ENCODE measurements around the gene HAP1. TPM values are rescaled to one million over a fixed set of nuclear protein-coding genes. Genes with fewer than 3 reads are reported as not detected.
A peak's percentile ranks its signal among the peaks of the same experiment; 100 is the strongest.

HAP1 gene
- total RNA-seq, 1 donor from 2014 or later, result 0.58 TPM

- no peak overlapping the region for H3K4me3 ChIP-seq
- no peaks in the 10 kb centered on the region for H3K27me3 ChIP-seq
- DNase-seq (no peak), ATAC-seq (peak; percentile 78)
- H3K9me3 ChIP-seq, result no peaks in the 10 kb centered on the region
- H3K27ac ChIP-seq, result no peak overlapping the region
- peaks cover 43% of the 10 kb centered on the region for H3K36me3 ChIP-seq
- intact Hi-C loops (cut with DNase I), result no loop called here
- TF ChIP-seq, protein P1, sequence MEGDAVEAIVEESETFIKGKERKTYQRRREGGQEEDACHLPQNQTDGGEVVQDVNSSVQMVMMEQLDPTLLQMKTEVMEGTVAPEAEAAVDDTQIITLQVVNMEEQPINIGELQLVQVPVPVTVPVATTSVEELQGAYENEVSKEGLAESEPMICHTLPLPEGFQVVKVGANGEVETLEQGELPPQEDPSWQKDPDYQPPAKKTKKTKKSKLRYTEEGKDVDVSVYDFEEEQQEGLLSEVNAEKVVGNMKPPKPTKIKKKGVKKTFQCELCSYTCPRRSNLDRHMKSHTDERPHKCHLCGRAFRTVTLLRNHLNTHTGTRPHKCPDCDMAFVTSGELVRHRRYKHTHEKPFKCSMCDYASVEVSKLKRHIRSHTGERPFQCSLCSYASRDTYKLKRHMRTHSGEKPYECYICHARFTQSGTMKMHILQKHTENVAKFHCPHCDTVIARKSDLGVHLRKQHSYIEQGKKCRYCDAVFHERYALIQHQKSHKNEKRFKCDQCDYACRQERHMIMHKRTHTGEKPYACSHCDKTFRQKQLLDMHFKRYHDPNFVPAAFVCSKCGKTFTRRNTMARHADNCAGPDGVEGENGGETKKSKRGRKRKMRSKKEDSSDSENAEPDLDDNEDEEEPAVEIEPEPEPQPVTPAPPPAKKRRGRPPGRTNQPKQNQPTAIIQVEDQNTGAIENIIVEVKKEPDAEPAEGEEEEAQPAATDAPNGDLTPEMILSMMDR (IDR thresholded peaks at IDR 0.05), result peak; percentile 87
- H3K4me1 ChIP-seq, result peaks cover 20% of the 10 kb centered on the region
These were observed 38.3 kb downstream of the HAP1 start for GRCh38 chr17:41695954-41696757.

DNA sequence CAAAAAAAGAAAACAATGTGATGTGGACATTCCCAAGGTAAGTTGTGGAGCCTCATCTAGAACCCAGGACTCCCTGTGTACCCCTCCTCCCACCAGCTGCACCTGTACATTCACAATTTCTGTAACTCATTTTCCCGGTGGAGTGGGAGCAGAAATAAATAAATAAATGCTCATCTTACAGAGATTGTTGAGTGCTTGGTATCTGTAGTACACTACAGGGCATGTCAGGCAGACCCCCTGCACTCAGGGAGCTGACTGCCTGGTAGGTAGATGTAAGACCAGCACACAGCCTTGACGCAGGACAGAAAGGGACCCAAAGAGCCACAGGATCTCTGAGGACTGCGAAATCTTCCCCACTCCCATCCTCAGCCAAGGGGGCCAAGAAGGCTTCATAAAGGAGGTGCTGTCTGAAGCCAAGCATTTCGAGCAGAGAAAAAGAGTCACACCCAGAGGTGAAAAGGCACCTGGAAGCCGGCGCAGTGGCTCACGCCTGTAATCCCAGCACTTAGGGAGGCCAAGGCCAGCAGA lies 39.2 kb downstream of the HAP1 start:
- intact Hi-C loops (cut with DNase I), result no loop called here

DNA sequence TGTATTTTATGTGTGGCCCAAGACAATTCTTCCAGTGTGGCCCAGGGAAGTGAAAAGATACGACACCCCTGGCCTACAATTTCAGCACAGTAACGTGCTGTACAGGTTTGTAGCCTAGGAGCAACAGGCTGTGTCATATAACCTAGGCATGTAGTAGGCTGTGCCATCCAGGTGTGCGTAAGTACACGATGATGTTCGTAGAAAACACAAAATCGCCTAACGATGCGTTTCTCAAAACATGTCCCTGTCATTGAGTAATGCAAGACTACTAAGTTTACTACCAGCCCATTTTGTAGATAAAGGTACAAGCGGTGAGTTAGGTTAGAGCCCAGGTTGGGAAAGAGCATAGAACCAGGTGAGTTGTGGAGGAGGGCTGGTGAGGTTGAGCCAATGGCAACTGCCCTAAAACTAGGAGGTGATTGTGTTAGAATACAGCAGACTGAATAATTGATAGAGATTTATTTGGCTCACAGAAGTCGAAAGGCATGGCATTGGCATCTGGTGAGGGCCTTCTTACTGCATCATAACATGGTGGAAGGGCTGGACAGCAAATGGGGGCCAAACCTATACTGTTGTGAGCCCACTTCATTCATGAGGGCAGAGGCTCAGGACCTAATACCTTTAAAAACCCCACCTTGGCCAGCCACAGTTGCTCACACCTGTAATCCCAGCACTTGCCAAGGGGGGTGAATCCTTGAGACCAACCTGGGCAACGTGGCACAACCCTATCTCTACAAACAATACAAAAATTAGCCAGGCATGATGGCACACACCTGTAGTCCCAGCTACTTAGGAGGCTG lies 41.5 kb downstream of the HAP1 start:
- Histone ChIP-seq H3K9me3 (no peaks in the 10 kb centered on the region), H3K27me3 (no peaks in the 10 kb centered on the region), H3K36me3 (peaks cover 61% of the 10 kb centered on the region), H3K4me1 (peaks cover 32% of the 10 kb centered on the region), H3K27ac (no peak overlapping the region), H3K4me3 (no peak overlapping the region)
- TF ChIP-seq, protein P1 (IDR thresholded peaks at IDR 0.05), result no peak
- ATAC-seq (no peak), DNase-seq (no peak)
- intact Hi-C loops (cut with DNase I), result no loop called here

More for the DNA sequence above, 39.2 kb downstream of the HAP1 start:
- no peaks in the 10 kb centered on the region for H3K9me3 ChIP-seq
- no peak for DNase-seq
- peaks cover 30% of the 10 kb centered on the region for H3K4me1 ChIP-seq
- H3K27ac ChIP-seq, result no peak overlapping the region
- no peak overlapping the region for H3K4me3 ChIP-seq
- TF ChIP-seq, protein P1 (IDR thresholded peaks at IDR 0.05), result no peak
- ATAC-seq, result no peak
- H3K27me3 ChIP-seq, result no peaks in the 10 kb centered on the region
- peaks cover 53% of the 10 kb centered on the region for H3K36me3 ChIP-seq

DNA sequence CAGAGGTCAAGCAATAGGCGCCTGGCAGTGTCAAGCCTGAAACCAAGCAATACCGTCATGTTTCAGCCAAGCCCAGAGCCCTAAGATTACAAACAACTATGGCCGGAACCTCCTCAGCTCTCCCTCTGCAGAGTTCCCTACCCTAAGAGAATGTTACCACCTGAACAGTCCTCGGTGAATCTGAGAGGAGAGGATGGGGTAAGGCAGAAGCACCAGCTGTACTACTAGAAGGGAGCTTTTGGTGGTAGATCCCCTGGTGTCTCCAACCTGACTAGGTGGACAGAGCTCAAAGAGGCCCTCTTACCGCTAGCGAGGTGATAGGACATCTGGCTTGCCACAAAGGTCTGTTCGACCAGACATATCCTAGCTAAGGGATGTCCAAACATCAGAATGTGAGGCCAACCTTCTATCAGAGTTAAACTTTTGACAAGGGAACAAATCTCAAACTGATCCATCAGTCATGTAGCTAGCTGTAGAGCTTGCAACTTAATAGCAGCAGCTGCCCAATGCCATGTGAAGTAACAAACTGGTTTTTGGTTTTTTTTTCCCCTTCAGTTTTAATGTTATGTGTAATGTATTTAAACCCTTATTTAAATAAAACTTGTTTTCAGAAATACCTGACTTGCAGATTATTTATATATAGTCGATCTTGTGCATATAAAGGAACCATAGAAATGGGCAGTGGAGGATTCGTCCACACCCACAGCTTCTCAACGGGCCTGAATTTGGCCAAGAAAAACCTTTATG lies 43.2 kb downstream of the HAP1 start:
- H3K27me3 ChIP-seq, result no peaks in the 10 kb centered on the region
- TF ChIP-seq, protein P1 (IDR thresholded peaks at IDR 0.05), result no peak
- H3K4me1 ChIP-seq, result peaks cover 29% of the 10 kb centered on the region
- intact Hi-C loops (cut with DNase I), result no loop called here
- DNase-seq, result no peak
- H3K27ac ChIP-seq, result peak overlapping the region; percentile 2
- peak overlapping the region; percentile 81 for H3K4me3 ChIP-seq
- no peak for ATAC-seq
- H3K36me3 ChIP-seq, result peaks cover 61% of the 10 kb centered on the region
- H3K9me3 ChIP-seq, result no peaks in the 10 kb centered on the region

DNA sequence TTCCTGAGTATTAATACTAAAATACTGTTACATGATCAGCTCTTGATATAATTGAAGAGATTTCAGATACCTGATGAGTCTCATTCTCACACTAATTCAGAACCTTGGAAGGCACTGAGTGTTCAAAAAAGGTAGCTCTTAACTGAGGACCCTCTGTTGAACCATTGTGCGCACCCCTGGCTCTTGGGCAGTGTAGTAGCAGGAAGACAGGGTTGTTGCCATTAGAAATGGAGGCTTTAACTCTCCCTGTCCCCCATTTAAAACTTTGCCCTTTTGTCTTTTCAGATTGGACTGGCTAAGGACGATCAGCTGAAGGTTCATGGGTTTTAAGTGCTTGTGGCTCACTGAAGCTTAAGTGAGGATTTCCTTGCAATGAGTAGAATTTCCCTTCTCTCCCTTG lies 43.9 kb downstream of the HAP1 start:
- H3K4me1 ChIP-seq, result peaks cover 22% of the 10 kb centered on the region
- intact Hi-C loops (cut with DNase I), result no loop called here
- no peak for ATAC-seq
- peak overlapping the region; percentile 81 for H3K4me3 ChIP-seq
- H3K36me3 ChIP-seq, result peaks cover 61% of the 10 kb centered on the region
- TF ChIP-seq, protein P1 (IDR thresholded peaks at IDR 0.05), result no peak
- H3K9me3 ChIP-seq, result no peaks in the 10 kb centered on the region
- no peak for DNase-seq
- H3K27me3 ChIP-seq, result no peaks in the 10 kb centered on the region
- peak overlapping the region; percentile 100 for H3K27ac ChIP-seq

Data from upper lobe of right lung (tissue), 1 donor.